Tibial nerve (tissue), 4 donors: ENCODE data around the gene ONECUT1.

Experiments used
- CTCF ChIP-seq, 5 experiments: fragments of 200-600 bp in 3 of 5; fragments of 450-650 bp in 2 of 5; sonication (generic) in 3 of 5; IDR thresholded peaks; one replicate each; pipeline ENCODE4 v1.5.1; 2016 to 2019; ENCODE audit warnings: antibody characterized with exemption in 5 of 5, mild to moderate bottlenecking in 3 of 5, moderate library complexity in 2 of 5
- EP300 ChIP-seq, 2 donors: sonication (generic); formaldehyde crosslinking; IDR thresholded peaks; one replicate each; pipeline ENCODE4 v1.6.1; 2017; ENCODE audit warnings: antibody characterized with exemption in 2 of 2, mild to moderate bottlenecking in 1 of 2

- TF ChIP-seq EP300 (IDR thresholded peaks at IDR 0.05) (no peak), CTCF (IDR thresholded peaks at IDR 0.05) (no peak)
Measured at GRCh38 chr15:52732551-52732950, 57.6 kb downstream of the ONECUT1 start.
